GM18502 (cell line): ENCODE data around the gene TSR3.

Source experiments
- ATAC-seq: cut with Tn5 transposase; IDR thresholded peaks from one replicate; pipeline ENCODE4 v1.9.1; 2021; ENCODE audit warnings: mild to moderate bottlenecking; ENCODE audit not compliant: unreplicated experiment, poor library complexity

Gene TSR3

DNA sequence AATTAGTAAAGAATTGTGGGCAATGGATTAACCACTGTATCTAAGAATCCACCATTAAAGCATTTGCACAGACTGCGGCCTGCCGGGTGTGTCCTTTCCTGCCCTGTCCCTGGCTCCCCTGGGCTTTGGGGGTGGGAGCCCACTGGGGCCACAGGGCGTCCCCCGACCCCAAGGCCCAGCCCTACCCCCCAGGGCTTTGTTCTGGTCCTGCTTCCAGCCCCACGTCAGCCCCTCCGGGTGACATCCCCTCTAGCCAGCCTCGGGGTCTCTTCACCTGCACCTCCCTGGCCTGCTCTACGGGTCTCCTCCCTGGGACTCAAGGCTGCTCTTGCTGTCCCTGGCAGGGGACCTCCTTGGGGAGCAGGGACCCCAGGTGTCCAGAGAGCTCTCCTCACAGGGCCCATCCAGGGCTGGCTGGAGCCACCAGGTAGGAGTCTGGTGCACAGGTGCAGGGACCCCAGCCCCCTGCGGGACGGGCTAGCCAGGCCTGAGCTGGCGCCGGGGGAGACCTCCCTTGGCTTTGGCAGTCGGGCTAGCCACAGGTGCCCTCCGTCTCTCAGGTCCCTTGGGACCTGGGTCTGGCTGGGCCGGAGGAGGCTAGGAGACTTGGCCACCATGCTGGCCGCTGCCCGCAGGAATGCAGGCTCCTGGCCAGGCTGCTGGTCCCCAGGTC, 24.6 kb downstream of the TSR3 start:
- ATAC-seq: no peak

DNA sequence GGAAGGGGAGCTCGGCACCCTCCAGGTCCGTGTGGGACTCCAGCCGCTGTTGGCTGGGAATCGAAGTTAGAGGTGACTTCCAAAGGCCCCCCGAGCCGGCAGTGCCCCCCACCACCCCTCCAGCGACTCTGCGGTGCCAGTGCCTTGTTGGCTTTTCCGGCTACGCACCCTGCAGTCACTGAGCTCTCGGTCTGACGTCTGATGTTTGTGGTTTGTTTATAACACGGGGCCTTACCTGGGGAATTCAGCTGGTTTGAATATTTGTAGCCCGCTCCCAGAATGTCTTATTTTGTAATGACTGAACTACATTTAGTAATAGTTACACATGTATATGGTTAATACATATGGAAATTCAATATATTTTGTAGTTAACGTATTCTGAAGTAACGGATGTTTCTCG, 25.3 kb downstream of the TSR3 start:
- no peak for ATAC-seq

DNA sequence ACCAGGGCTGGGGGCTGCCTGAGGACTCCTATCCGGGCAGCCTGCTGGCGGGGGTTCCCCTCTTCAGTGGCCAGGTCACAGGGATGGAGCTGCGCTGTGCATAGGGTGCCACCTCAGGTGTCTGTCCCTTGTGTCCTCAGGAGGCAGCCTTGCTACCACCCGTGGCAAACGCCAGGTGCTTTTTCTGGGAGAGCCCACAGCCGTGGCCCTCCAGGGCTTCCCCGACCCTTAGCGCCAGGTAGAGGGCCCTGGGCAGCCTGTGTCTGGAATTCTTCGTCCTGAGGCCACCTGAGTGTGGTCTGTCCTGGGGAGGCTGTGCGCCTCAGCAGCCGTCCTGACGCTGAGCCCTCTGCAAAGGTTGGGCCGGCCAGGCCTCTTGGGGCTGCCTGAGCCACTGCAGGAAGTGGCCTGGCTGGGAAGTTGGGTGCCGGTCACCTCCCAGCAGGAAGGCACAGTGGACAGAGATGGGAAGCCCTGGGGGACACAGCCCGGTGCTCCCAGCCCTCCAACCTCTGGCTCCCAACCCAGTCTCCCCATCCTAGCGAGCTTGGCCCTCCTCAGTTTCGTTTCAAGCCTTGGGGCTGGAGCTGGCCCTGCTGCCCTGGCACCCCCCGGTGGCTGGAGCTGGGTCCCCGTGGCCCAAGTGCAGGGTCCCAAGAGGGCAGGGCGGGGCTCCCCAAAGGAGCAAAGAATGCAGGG, 25.9 kb downstream of the TSR3 start:
- ATAC-seq: no peak

DNA sequence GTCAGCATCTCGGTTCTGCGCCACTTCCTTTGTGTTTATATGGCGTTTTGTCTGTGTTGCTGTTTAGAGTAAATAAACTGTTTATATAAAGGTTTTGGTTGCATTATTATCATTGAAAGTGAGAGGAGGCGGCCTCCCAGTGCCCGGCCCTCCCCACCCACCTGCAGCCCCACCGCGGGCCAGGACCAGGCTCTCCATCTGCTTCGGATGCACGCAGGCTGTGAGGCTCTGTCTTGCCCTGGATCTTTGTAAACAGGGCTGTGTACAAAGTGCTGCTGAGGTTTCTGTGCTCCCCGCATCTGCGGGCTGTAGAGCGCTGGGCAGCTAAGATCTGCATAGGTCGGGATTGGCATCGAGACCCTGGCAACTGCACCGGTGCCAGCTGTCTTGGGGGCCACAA, 26.4 kb downstream of the TSR3 start:
- no peak for ATAC-seq

DNA sequence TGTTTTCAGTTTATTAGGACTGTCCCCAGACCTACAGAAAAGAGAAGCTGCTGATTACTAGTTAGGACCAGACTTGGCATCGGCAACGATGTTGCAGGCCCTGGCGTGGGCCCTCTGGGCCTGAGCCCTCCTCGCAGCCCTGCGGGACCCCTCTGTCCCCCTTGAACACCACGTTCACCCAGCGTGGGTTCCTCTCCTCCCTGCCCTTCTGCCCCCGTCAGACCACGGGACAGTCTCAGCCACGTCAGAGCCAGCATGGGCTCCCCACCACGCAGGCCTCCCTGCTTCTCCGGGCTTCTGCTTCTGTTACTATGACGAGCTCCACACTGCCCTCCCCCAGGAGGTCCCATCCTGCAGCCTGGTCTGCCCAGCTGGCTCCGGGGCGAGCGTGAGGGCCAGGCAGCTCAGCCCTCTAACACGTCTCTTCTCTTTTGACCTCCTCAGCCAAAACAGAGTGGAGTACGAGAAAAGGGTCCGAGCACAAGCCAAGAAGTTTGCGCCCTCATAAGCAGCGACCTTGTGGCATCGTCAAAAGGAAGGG, 27.3 kb downstream of the TSR3 start:
- no peak for ATAC-seq

DNA sequence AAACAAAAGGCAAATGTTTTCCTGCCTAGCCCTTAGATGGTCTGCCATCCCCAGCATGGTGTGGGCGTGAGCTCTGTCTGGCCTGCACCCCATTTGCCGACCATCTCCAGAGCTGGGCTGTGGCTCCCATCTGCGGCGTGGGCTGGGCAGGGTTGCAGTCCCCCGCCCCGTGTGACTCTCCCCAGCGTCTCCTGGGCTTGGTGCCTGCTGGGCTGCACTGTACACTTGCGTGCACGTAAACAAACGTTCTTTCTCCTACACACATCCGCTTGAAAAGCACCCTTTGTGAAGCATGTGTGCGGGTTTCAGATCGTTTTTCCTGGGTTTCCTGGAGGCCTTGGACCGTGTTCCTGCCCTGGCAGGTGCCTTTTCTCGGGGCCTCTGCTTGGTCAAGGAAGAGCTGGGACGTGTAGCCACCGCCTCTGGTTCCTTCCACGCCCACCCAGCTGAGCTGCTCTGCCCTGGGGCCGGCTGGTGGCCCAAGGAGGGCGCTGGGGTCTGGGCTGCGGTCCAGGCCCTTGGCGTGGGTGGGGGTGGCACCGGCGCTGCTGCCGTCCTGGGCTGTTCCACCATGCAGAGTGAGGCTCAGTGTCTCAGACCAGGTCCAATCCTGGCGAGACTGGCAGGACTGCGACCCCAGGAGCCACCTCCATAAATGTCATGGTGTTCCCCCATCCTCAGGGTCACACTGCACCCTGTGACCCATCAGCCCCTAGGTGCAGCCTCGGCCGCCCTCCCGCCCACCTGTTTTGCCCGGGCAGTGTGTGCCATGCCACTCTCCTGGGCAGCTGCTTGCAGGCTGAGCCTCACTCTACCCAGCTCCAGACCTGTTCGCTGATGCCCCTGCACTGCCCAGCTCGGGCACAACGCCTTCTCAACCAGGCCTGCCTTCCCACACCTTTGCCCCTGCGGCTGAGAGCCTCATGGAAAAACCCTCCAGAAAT, 28.1 kb downstream of the TSR3 start:
- ATAC-seq: no peak

DNA sequence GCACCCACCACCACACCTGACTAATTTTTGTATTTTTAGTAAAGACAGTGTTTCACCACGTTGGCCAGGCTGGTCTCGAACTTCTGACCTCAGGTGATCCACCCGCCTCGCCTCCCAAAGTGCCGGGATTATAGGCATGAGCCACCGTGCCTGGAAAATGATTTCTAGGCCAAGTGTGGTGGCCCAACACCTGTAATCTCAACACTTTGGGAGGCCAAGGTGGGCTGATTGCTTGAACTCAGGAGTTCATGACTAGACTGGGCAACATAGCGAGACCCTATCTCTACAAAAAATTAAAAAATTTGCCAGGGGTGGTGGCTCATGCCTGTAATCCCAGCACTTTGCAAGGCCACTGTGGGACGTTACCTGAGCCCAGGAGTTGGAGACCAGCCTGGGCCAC, 29.3 kb downstream of the TSR3 start:
- no peak for ATAC-seq

DNA sequence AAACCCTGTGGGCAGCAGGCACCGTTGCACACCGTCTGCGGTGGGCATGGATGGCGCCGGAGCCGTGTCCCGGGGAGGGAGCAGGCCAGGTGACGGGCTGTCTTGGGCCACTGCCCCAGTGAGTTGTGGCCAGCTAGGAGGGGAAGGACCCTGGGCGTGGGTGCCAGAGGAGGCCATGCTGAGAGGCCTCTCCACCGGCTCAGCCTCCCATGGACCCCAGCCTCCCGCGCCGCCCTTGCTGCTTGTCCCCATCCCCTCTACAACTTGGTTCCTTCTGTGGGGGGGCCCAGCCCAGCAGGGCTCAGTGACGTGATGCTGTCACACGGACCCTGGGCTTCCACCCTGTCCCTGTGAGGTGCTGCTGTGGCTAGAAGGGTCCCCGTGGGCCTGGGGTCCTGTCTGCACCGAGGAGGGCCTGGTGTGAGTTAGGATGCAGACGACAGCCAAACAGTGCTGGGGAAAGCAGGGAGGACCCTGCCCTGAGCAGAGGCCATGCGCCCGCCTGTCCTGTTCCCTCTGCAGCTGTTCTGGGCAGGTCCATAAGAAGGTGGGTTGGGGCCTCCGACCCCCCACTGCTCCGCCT, 30.9 kb downstream of the TSR3 start:
- ATAC-seq: no peak

DNA sequence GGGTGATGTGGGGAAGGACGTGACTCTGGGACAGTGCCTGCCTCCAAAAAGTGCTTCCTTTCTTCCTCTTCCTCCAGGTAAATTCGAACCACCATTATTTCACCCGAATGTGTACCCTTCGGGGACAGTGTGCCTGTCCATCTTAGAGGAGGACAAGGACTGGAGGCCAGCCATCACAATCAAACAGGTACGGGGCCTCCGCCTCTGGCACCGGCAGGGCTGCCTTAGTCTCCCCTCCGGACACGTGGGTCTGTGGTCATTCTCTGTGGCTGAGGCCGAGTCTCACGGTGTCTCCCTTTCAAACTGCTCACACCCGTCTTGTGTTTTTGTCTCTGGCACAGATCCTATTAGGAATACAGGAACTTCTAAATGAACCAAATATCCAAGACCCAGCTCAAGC, 31.6 kb downstream of the TSR3 start:
- no peak for ATAC-seq

DNA sequence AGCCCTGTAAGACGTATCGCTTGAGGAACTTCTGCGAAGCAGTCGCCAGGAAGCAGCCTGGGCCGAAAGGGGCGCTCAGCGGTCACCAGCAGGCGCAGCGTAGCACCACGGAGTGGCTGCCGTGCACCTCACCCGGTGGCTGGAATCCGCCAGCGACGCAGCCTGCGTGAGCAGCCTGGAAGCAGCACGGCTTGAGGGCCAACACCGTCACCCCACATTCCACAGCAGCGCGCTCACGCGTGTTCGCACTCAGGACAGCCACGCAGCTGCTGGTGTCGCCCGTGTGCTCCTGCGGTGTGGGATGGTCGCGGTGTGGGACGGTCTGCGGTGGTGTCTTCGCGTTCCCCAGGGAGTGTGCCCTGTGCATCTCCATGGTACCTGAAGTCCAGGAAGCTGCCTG, 32.6 kb downstream of the TSR3 start:
- no peak for ATAC-seq

DNA sequence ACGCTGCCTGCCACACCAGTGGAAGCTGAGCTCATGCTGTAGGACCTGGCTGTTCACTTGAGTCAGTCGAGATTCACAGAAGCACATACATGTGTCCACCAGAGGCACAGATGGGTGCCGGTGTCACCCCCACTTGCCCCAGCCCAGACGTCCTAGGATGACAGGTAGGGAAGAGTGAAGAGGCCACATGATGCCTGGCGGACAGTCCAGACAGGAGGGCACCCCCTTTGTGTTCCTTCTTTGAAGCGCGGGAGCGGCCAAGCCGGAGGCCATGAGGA, 33.5 kb downstream of the TSR3 start:
- no peak for ATAC-seq

DNA sequence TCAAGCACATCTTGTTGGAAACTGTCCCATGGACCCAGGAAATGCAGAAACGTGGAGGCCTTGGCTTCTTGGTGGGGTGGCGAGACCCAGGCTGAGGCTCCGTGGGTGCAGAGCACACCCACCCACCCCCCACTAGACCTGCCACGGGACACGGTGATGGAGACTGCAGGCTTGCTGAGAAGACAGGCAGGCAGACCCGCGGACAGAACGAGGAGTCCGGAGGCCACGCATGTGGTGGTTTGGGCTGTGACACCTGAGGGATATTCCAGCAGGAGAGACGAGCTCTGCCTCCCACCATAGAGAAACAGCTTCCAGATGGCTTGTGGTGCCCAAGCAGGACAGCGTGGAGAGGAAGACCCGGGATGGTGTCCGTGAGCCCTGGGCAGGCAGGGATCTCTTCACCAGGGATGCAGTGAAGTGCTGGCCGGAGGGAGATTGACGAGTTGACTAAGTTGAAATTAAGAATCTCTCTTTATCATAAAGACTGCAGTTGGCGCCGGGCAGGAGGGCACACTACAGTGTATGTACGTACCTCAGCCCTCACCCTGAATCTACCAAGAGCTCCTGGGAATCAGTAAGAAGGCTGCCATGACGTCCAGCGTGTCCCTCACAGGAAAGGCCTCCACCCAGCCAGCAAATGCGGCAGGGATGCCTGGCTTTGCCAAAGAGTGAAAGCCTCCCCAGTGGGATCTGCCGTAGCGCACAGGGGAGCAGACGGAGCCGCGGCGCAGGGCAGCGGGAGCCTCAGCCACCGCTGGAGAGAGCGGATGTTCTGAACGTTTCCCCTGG, 34.0 kb downstream of the TSR3 start:
- no peak for ATAC-seq

DNA sequence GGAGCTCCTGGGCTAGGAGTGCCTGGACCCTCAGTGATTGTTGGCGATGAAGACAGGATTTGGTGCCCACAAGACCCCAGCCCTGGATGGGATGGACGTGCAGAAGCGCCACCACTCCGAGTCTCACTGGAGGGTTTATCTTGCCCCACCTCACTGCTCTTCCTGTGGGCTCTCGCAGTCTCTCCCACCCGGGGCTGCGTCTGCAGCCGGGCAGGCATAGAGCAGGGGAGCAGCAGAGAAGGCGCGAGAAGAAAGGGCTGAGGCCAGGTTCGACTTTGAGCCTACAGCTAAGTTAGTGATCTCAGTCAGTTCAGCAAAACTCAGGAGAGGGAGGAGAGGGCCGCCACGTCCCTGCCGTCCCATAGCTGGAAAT, 35.7 kb downstream of the TSR3 start:
- ATAC-seq: no peak

DNA sequence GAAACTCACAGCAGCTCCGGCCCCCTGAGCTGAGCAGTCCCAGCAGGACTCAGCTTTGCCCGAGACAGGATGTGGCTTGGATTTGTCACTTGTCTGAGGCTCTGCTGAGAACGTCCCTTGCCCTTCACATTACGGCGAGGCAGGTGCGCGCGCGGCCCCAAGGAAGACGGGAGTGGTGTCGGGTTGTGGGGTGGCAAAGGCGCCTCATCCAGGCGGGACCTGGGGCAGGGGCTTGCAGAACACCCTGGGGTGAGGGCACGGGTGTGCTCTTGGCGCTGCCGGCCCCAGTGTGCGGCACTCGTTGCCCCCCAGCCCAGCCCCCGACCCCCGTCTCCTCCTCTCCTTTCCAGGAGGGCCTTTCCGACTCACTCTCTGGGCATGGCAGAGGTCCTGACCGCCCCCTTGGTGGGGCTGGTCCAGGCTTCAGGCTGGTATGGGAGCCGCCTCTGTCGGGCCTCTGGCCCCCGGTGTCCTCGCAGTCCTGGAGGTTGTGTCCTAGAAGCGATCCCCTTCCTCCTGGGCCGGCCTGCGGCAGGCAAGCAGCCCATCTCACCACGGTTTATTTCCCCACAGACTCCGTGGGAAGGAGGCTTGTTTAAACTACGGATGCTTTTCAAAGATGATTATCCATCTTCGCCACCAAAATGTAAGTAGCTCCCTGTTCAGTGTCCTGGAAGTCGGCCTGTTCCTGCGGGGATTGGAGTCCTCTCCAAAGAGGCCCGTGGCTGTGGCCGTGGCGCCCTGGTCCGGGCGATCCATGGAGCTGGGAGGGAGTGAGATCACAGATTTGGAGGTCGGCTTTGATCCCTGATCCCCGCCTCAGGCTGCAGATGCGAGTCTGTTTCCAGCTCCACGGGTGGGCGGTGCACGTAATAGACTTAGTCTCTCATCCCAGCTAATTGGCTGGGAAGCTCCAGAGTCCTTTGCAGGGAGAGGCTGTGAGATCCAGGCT, 36.3 kb downstream of the TSR3 start:
- ATAC-seq: no peak

DNA sequence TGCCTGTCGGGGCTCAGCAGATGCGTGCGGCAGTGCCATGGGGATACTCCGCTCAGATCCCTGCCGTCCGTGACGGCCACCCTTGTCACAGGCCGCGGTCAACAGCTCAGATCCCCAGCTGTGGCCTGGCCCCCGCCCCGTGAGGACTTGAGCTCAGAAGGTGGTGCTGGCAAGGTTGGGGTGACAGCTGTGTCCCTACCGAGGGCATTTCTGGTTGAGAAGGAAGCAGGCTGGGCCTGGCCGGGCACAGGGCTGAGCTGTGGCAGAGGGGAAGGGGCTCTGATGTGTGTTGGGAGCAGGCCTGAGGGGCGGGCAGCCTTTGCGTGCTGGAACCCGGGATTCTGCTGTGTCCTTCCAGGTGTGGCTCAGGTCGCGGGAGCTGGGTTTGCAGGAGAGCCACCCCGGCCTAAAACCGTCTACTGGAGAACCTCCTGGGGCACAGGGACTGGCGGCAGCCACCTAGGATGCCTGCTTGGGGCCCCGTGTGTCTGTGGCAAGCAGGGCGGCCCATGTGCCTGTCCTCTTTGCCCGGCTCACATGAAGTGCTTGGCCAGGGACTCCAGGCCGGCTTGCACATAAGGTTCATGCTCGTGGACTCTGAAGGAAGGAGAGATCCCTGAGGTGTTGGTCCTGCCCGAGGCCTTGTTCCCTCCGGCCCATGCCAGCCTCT, 37.1 kb downstream of the TSR3 start:
- no peak for ATAC-seq

DNA sequence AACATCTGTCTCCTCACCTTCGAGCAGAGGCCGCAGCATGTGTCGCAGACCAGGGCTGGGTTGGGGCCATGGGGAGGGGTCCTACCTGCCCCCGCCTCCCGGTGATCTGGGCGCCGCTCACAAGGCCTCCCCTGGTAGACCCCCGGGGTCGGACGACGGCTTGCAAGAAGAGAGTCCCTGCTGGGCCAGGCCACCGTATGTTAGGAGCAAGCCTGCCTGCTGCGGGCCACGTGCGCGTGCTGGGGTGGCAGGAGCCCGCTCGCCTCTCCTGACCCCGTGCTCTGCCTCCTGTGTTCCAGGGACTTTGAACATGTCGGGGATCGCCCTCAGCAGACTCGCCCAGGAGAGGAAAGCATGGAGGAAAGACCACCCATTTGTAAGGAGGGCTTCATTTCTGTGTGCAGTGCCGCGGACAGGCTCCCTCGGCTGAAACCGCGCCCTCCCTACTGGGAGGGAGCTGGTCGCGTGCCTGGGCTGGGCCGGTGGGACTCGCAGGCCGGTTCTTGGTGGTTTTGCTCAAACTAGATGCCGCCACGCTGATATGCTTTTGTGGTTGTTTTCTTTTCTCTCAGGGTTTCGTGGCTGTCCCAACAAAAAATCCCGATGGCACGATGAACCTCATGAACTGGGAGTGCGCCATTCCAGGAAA, 37.8 kb downstream of the TSR3 start:
- ATAC-seq: no peak

DNA sequence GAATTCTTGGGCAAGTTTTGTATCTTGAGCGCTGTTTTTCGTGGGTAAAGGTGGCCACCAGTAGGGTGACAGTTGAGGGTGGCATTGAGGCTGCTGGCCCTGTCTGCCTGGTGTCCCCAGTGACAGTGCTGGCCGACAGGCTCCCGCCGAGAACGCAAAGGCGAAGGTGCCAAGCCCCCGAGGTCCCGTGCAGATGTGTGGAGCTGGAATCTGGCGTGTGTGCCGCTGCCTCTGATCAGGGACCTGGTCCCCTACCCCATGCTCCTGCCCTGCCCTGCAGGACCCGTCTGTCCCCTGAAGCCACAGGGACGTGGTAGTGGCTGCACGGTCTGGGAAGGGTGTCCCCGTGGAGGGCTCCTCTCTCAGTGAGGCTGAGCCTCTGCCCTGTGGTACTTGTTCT, 38.8 kb downstream of the TSR3 start:
- no peak for ATAC-seq

DNA sequence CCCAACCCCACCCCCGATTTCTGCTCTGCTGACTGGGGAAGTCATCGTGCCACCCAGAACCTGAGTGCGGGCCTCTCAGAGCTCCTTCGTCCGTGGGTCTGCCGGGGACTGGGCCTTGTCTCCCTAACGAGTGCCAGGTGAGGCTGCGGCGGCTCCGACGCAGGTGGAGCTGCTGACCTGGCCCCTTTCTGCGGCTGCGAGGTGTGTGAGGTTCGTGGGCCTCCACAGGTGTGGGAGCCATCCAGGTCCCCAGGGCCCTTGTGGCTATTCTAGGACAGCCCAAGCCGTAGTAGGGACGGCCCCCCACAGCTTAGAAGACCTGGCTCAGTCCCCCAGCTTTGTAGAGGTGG, 39.2 kb downstream of the TSR3 start:
- ATAC-seq: no peak
